H1 (cell line): ENCODE results near the gene DDX60. TPM values are rescaled to one million over a fixed set of nuclear protein-coding genes. Genes with fewer than 3 reads are reported as not detected.

Experiments
- CTCF ChIA-PET: fragments of 300-600 bp; sonication (Branson Sonifier 250); formaldehyde crosslinking; loops from one replicate; lab custom pipeline; 2021; ENCODE audit not compliant: partially characterized antibody; lab: Charles Lee
- POLR2A ChIA-PET: fragments of 300-600 bp; sonication (Branson Sonifier 250); formaldehyde crosslinking; loops from one replicate; lab custom pipeline; 2021; ENCODE audit warnings: inconsistent platforms; ENCODE audit not compliant: partially characterized antibody; lab: Charles Lee
- DNase-seq, 2 experiments: peaks; one replicate each; pipeline versions ENCODE4 v3.0.0 to v3.0.0-alpha.2; 2010 to 2022; ENCODE audit warnings: low spot score in 2 of 2, low read depth in 1 of 2, mixed read lengths in 1 of 2
- FAIRE-seq: peaks from 2 replicates; lab custom pipeline; 2011; peaks lifted over from hg19 to GRCh38; lab: Jason Lieb, UNC
- H2AFZ ChIP-seq: 2 replicates; pipeline ENCODE4 v1.8.1; 2012; ENCODE audit warnings: low read length, inconsistent platforms
- H2AK5ac ChIP-seq: 2 replicates; pipeline ENCODE4 v1.6.1; 2013; ENCODE audit warnings: low read depth, low read length
- H2BK120ac ChIP-seq: replicated peaks from 2 replicates; pipeline ENCODE3; 2013; ENCODE audit warnings: low read depth, low read length, inconsistent platforms
- H2BK12ac ChIP-seq: 2 replicates; pipeline ENCODE4 v1.6.1; 2013; ENCODE audit warnings: low read depth, low read length
- H2BK15ac ChIP-seq: 2 replicates; pipeline ENCODE4 v1.6.1; 2013; ENCODE audit warnings: low read length
- H2BK20ac ChIP-seq: 2 replicates; pipeline ENCODE4 v1.6.1; 2013; ENCODE audit warnings: low read length
- H2BK5ac ChIP-seq: 2 replicates; pipeline ENCODE4 v1.6.1; 2013; ENCODE audit warnings: low read depth, low read length
- H3K14ac ChIP-seq: 2 replicates; pipeline ENCODE4 v1.6.1; 2013; ENCODE audit warnings: inconsistent platforms; ENCODE audit not compliant: insufficient read length
- H3K18ac ChIP-seq: 2 replicates; pipeline ENCODE4 v1.6.1; 2013; ENCODE audit warnings: low read length; ENCODE audit errors: extremely low read depth
- H3K23ac ChIP-seq: 2 replicates; pipeline ENCODE4 v1.6.1; 2013; ENCODE audit warnings: inconsistent platforms; ENCODE audit not compliant: insufficient read length
- H3K23me2 ChIP-seq: 2 replicates; pipeline ENCODE4 v1.6.1; 2013; ENCODE audit warnings: low read depth, low read length
- H3K27ac ChIP-seq: 2 replicates; pipeline ENCODE4 v1.6.1; 2011; ENCODE audit warnings: low read depth, low read length, inconsistent platforms
- H3K27me3 ChIP-seq, 4 experiments: replicated peaks in 1 of 4; 1 replicate in 1 of 4; 2 replicates in 3 of 4; pipeline versions ENCODE4 v1.6.1 to v1.8.1; 2011 to 2013; ENCODE audit warnings: low read length in 3 of 4, mild to moderate bottlenecking in 3 of 4, inconsistent platforms in 2 of 4, mixed read lengths in 2 of 4, moderate library complexity in 1 of 4; ENCODE audit not compliant: control insufficient read depth in 3 of 4, insufficient read depth in 3 of 4; ENCODE audit errors: extremely low read depth in 1 of 4
- H3K36me3 ChIP-seq, 4 experiments: 2 replicates each; pipeline versions ENCODE4 v1.6.1 to v1.8.1; 2011 to 2013; ENCODE audit warnings: mild to moderate bottlenecking in 4 of 4, low read length in 3 of 4, moderate library complexity in 2 of 4, control low read depth in 1 of 4, inconsistent platforms in 1 of 4; ENCODE audit not compliant: insufficient read depth in 4 of 4, control insufficient read depth in 2 of 4
- H3K4ac ChIP-seq: replicated peaks from 2 replicates; pipeline ENCODE3; 2013; ENCODE audit warnings: low read length, low read depth, mixed read lengths, inconsistent platforms; ENCODE audit not compliant: insufficient read length
- H3K4me1 ChIP-seq, 4 experiments: replicated peaks in 1 of 4; 1 replicate in 1 of 4; 2 replicates in 3 of 4; pipeline versions ENCODE4 v1.6.1 to v1.8.1; 2011 to 2013; ENCODE audit warnings: low read length in 3 of 4, inconsistent platforms in 2 of 4, mixed read lengths in 1 of 4; ENCODE audit not compliant: insufficient read depth in 4 of 4, control insufficient read depth in 3 of 4
- H3K4me2 ChIP-seq, 2 experiments: 2 replicates each; pipeline versions ENCODE4 v1.6.1 to v1.8.1; 2011 to 2013; ENCODE audit warnings: low read depth in 2 of 2, low read length in 2 of 2, control low read depth in 1 of 2, inconsistent platforms in 1 of 2, mild to moderate bottlenecking in 1 of 2; ENCODE audit not compliant: insufficient read depth in 1 of 2
- H3K4me3 ChIP-seq, 4 experiments: fragments of 200-600, 300-600 bp in 1 of 4; sonication (generic), shearing (Covaris generic), sonication (Bioruptor Twin) in 1 of 4; 2 replicates each; pipeline versions ENCODE4 v1.5.1 to v1.8.1; 2011 to 2016; ENCODE audit warnings: low read length in 4 of 4, low read depth in 3 of 4, control low read depth in 2 of 4, inconsistent platforms in 2 of 4, mild to moderate bottlenecking in 2 of 4, mixed read lengths in 1 of 4, moderate library complexity in 1 of 4; ENCODE audit not compliant: insufficient read depth in 2 of 4; ENCODE audit errors: extremely low read depth in 1 of 4
- H3K56ac ChIP-seq: replicated peaks from 2 replicates; pipeline ENCODE3; 2013; ENCODE audit warnings: low read depth, mild to moderate bottlenecking, mixed read lengths, low read length, inconsistent platforms; ENCODE audit not compliant: insufficient read length
- H3K79me1 ChIP-seq: 2 replicates; pipeline ENCODE4 v1.6.1; 2013; ENCODE audit warnings: low read depth, low read length, control low read depth
- H3K79me2 ChIP-seq, 2 experiments: 2 replicates each; pipeline versions ENCODE4 v1.6.1 to v1.8.1; 2012 to 2013; ENCODE audit warnings: low read length in 2 of 2, mild to moderate bottlenecking in 2 of 2, inconsistent platforms in 1 of 2; ENCODE audit not compliant: insufficient read depth in 2 of 2, control insufficient read depth in 1 of 2
- H3K9ac ChIP-seq, 4 experiments: replicated peaks in 1 of 4; 1 replicate in 1 of 4; 2 replicates in 3 of 4; pipeline versions ENCODE4 v1.6.1 to v1.8.1; 2011 to 2013; ENCODE audit warnings: low read depth in 3 of 4, low read length in 3 of 4, control low read depth in 2 of 4, mild to moderate bottlenecking in 2 of 4, moderate library complexity in 2 of 4, inconsistent platforms in 1 of 4; ENCODE audit errors: extremely low read depth in 1 of 4
- H3K9me3 ChIP-seq, 2 experiments: 2 replicates each; pipeline versions ENCODE4 v1.6.1 to v1.8.1; 2012 to 2013; ENCODE audit warnings: mild to moderate bottlenecking in 2 of 2, moderate library complexity in 2 of 2, control low read depth in 1 of 2, inconsistent platforms in 1 of 2, low read depth in 1 of 2, low read length in 1 of 2, mixed read lengths in 1 of 2; ENCODE audit not compliant: insufficient read depth in 2 of 2
- H4K20me1 ChIP-seq, 2 experiments: replicated peaks in 1 of 2; 2 replicates each; pipeline versions ENCODE3 to v1.8.1; 2011 to 2013; ENCODE audit warnings: inconsistent platforms in 2 of 2, low read length in 2 of 2, mild to moderate bottlenecking in 1 of 2; ENCODE audit not compliant: insufficient read depth in 2 of 2, control insufficient read depth in 1 of 2
- H4K5ac ChIP-seq: 2 replicates; pipeline ENCODE4 v1.6.1; 2013; ENCODE audit warnings: low read length, low read depth, mixed read lengths, inconsistent platforms; ENCODE audit not compliant: insufficient read length
- H4K8ac ChIP-seq: 2 replicates; pipeline ENCODE4 v1.8.0; 2013; ENCODE audit warnings: mild to moderate bottlenecking, moderate library complexity, low read length, inconsistent platforms; ENCODE audit not compliant: insufficient read depth; ENCODE audit errors: extremely low read depth
- H4K91ac ChIP-seq: replicated peaks from 2 replicates; pipeline ENCODE3; 2013; ENCODE audit warnings: low read length, mixed read lengths, inconsistent platforms; ENCODE audit not compliant: insufficient read length
- BRCA1 ChIP-seq: IDR thresholded peaks from 2 replicates; pipeline ENCODE4 v1.6.1; 2012; ENCODE audit warnings: low read depth, low read length, improper control_type of control experiment
- CTBP2 ChIP-seq: IDR thresholded peaks from 2 replicates; pipeline ENCODE4 v1.7.0; 2011; ENCODE audit warnings: borderline replicate concordance, mild to moderate bottlenecking, moderate library complexity, mixed read lengths, low read length; ENCODE audit not compliant: insufficient read depth, insufficient read length
- CTCF ChIP-seq, 3 experiments: IDR thresholded peaks; 1 replicate in 2 of 3; 2 replicates in 1 of 3; pipeline versions ENCODE4 v1.5.1 to v1.6.1; 2011; ENCODE audit warnings: low read length in 3 of 3, mild to moderate bottlenecking in 3 of 3, inconsistent platforms in 2 of 3, low read depth in 1 of 3, moderate library complexity in 1 of 3; ENCODE audit not compliant: insufficient read depth in 1 of 3; ENCODE audit errors: control extremely low read depth in 1 of 3
- GTF2F1 ChIP-seq: IDR thresholded peaks from 2 replicates; pipeline ENCODE4 v1.6.1; 2012; ENCODE audit warnings: low read depth, low read length, improper control_type of control experiment, borderline replicate concordance
- KDM5A ChIP-seq: fragments of 200-600 bp; IDR thresholded peaks from 2 replicates; pipeline ENCODE4 v1.7.1; 2012; ENCODE audit warnings: mild to moderate bottlenecking, low read length, inconsistent platforms, mixed read lengths
- MAX ChIP-seq: IDR thresholded peaks from 2 replicates; pipeline ENCODE4 v1.6.1; 2012; ENCODE audit warnings: inconsistent platforms
- NRF1 ChIP-seq: IDR thresholded peaks from 2 replicates; pipeline ENCODE4 v1.6.1; 2011; ENCODE audit warnings: mild to moderate bottlenecking, low read depth, low read length, improper control_type of control experiment
- POLR2A ChIP-seq, 2 experiments: IDR thresholded peaks; 1 replicate in 1 of 2; 2 replicates in 1 of 2; pipeline ENCODE4 v1.6.1; 2011; ENCODE audit warnings: low read depth in 2 of 2, low read length in 2 of 2, mild to moderate bottlenecking in 2 of 2; ENCODE audit errors: control extremely low read depth in 1 of 2
- POU5F1 ChIP-seq: IDR thresholded peaks from 2 replicates; pipeline ENCODE4 v1.6.1; 2011; ENCODE audit warnings: low read depth, mild to moderate bottlenecking, low read length, moderate library complexity
- RXRA ChIP-seq: IDR thresholded peaks from 2 replicates; pipeline ENCODE4 v1.6.1; 2011; ENCODE audit warnings: low read depth, mild to moderate bottlenecking, low read length, moderate library complexity; ENCODE audit not compliant: insufficient read depth
- SIX5 ChIP-seq: IDR thresholded peaks from 2 replicates; pipeline ENCODE4 v1.6.1; 2011; ENCODE audit warnings: mild to moderate bottlenecking, low read depth, low read length
- SP4 ChIP-seq: IDR thresholded peaks from 2 replicates; pipeline ENCODE4 v1.6.1; 2012; ENCODE audit warnings: low read length, inconsistent platforms
- YY1 ChIP-seq: IDR thresholded peaks from 2 replicates; pipeline ENCODE4 v1.6.1; 2011; ENCODE audit warnings: low read depth, mild to moderate bottlenecking, low read length
- WGBS, 2 experiments: shearing (Covaris generic) in 1 of 2; methylation state at CpG; one replicate each; pipeline versions ENCODE4 v1.1.6 to v1.1.7; 2013 to 2015; ENCODE audit warnings: low lambda C conversion rate in 2 of 2, mixed read lengths in 2 of 2, inconsistent platforms in 1 of 2, low coverage in 1 of 2, missing lambda C conversion rate in 1 of 2; ENCODE audit not compliant: insufficient replicate concordance in 2 of 2, insufficient coverage in 1 of 2, insufficient read length in 1 of 2; ENCODE audit errors: extremely low coverage in 1 of 2, missing lambda C conversion rate in 1 of 2; 5-methylcytosine and 5-hydroxymethylcytosine counted together
- polyA plus RNA-seq, 7 experiments: library from polyadenylated mRNA; depleted of rRNA in 3 of 7; stranded (reverse) in 5 of 7; unstranded in 2 of 7; fragments of >200 nt in 5 of 7; fragments of 200-250 nt in 2 of 7; gene quantifications; 1 replicate in 5 of 7; 2 replicates in 1 of 7; 4 replicates in 1 of 7; pipeline versions ENCODE4 v1.2.1 to v1.2.3, GENCODE V29; 2011 to 2013; ENCODE audit warnings: missing spikeins in 2 of 7, mixed read lengths in 2 of 7
- total RNA-seq: library from RNA; stranded (reverse); fragmentation: NEBNext Ultra II Directional; extraction: Animal tissue kit (Norgen Biotek cat#: 25700); gene quantifications from 2 replicates; pipeline ENCODE4 v1.2.1, GENCODE V29; 2021

Gene DDX60
- total and polyA plus RNA-seq, 2 of the 8 experiments (the other 6 are each of a cell fraction or from before 2014, with no cell fraction given) = 1.00 to 1.6 TPM

- 92% methylated on average over 1 of the region's 1 CpG; no CpG with 5 or more reads in 1 of the 2 experiments for WGBS, 2 experiments
- 0 out of 7 replicates have a peak, but pooled peaks cover 0 to 2% (median 0%) of the 10 kb centered on the region in 4 experiments for H3K4me1 ChIP-seq
- H4K91ac ChIP-seq = no peak overlapping the region
- H2BK15ac ChIP-seq = no peak overlapping the region
- CTCF ChIA-PET = no interaction called here
- no peaks in the 10 kb centered on the region for H3K79me1 ChIP-seq
- H3K23me2 ChIP-seq = no peaks in the 10 kb centered on the region
- H3K14ac ChIP-seq = no peak overlapping the region
- no peaks in the 10 kb centered on the region for H3K36me3 ChIP-seq
- H4K20me1 ChIP-seq = no peaks in the 10 kb centered on the region
- H3K9me3 ChIP-seq = no peaks in the 10 kb centered on the region
- no peak overlapping the region for H2BK20ac ChIP-seq
- H4K5ac ChIP-seq = no peak overlapping the region
- no peak overlapping the region for H3K56ac ChIP-seq
- no peaks in the 10 kb centered on the region for H3K27me3 ChIP-seq
- no peak overlapping the region for H2AK5ac ChIP-seq
- H3K4ac ChIP-seq = no peak overlapping the region
- H3K4me3 ChIP-seq = no peak overlapping the region
- no peak overlapping the region for H2BK12ac ChIP-seq
- FAIRE-seq (no peak), DNase-seq (no peak)
- H3K9ac ChIP-seq = no peak overlapping the region
- no peak overlapping the region for H3K27ac ChIP-seq
- no peak overlapping the region for H4K8ac ChIP-seq
- no peak overlapping the region for H2AFZ ChIP-seq
- no peaks in the 10 kb centered on the region for H3K79me2 ChIP-seq
- H3K18ac ChIP-seq = no peak overlapping the region
- no peak overlapping the region for H3K23ac ChIP-seq
- no peak overlapping the region for H3K4me2 ChIP-seq
- no peak overlapping the region for H2BK5ac ChIP-seq
- H2BK120ac ChIP-seq = no peak overlapping the region
- POLR2A ChIA-PET = no interaction called here
- TF ChIP-seq POU5F1 (no peak), CTCF (IDR thresholded peaks at IDR 0.05; ENCODE audit: control extremely low read depth in 1 of 3, insufficient read depth in 1 of 3, low read depth in 1 of 3, low read length in 3 of 3) (no peak), SIX5 (no peak), MAX (no peak), CTBP2 (no peak), SP4 (no peak), RXRA (no peak), NRF1 (no peak), POLR2A (IDR thresholded peaks at IDR 0.05; ENCODE audit: control extremely low read depth in 1 of 2, low read depth in 2 of 2, low read length in 2 of 2) (no peak), GTF2F1 (no peak), KDM5A (no peak), BRCA1 (no peak), YY1 (no peak)
These were observed 27.3 kb downstream of the DDX60 start for GRCh38 chr4:168291242-168291641.
